ENCODE data around the gene GRM7.

GRCh38 chr3:7423036-7423435 is 562.1 kb downstream of the GRM7 start:
- TF ChIP-seq CTCF (IDR thresholded peaks at IDR 0.05): no peak
- no peak for TF ChIP-seq EZH2 (IDR thresholded peaks at IDR 0.05; ENCODE audit: borderline replicate concordance, insufficient read depth, low read depth, low read length, poor library complexity, severe bottlenecking)
